A673 (cell line): Measurements from ENCODE around the gene MRPS14. TPM values are rescaled to one million over a fixed set of nuclear protein-coding genes. Genes with fewer than 3 reads are reported as not detected.

Experiments used
- BruUV-seq: library from RNA; stranded (reverse); fragments of 400-500 nt; replicated peaks from 2 replicates; lab custom pipeline; 2021; lab: Mats Ljungman, UMichigan
- CTCF ChIA-PET: fragments of 300-600 bp; sonication (Branson Sonifier 250); formaldehyde crosslinking; loops from one replicate; lab custom pipeline; 2022; ENCODE audit warnings: antibody characterized with exemption; lab: Charles Lee
- POLR2A ChIA-PET: fragments of 300-600 bp; sonication (Branson Sonifier 250); formaldehyde crosslinking; loops from one replicate; lab custom pipeline; 2022; ENCODE audit warnings: antibody characterized with exemption; ENCODE audit not compliant: low non-redundant PET; lab: Charles Lee
- DNase-seq: peaks from one replicate; pipeline ENCODE4 v3.0.0-alpha.2; 2015; ENCODE audit warnings: low spot score
- H3K27ac ChIP-seq: fragments of 200-600 bp; sonication (generic); 2 replicates; pipeline ENCODE4 v1.5.1; 2016; ENCODE audit warnings: mixed run types, low read depth, mild to moderate bottlenecking, mixed read lengths, antibody characterized with exemption, low read length; ENCODE audit not compliant: poor library complexity, severe bottlenecking
- H3K27me3 ChIP-seq: fragments of 200-600 bp; sonication (generic); replicated peaks from 2 replicates; pipeline ENCODE4 v1.6.1; 2017; ENCODE audit warnings: mixed run types, low read depth, mild to moderate bottlenecking, mixed read lengths, antibody characterized with exemption, low read length; ENCODE audit not compliant: insufficient read depth, poor library complexity
- H3K36me3 ChIP-seq: fragments of 200-600 bp; sonication (generic); 2 replicates; pipeline ENCODE4 v1.6.1; 2016; ENCODE audit warnings: mixed run types, mild to moderate bottlenecking, mixed read lengths, antibody characterized with exemption, low read length; ENCODE audit not compliant: insufficient read depth, poor library complexity, severe bottlenecking
- H3K4me1 ChIP-seq: fragments of 200-600 bp; sonication (generic); 2 replicates; pipeline ENCODE4 v1.6.1; 2017; ENCODE audit warnings: mixed run types, mild to moderate bottlenecking, mixed read lengths, antibody characterized with exemption, low read length; ENCODE audit not compliant: insufficient read depth, poor library complexity, severe bottlenecking
- H3K4me3 ChIP-seq: fragments of 200-600 bp; sonication (generic); 2 replicates; pipeline ENCODE4 v1.5.1; 2016; ENCODE audit warnings: low read depth, mixed run types, mild to moderate bottlenecking, mixed read lengths, low read length; ENCODE audit not compliant: poor library complexity, severe bottlenecking
- H3K9me3 ChIP-seq: fragments of 200-600 bp; sonication (generic); 2 replicates; pipeline ENCODE4 v1.6.1; 2016; ENCODE audit warnings: mixed run types, low read depth, mild to moderate bottlenecking, mixed read lengths, antibody characterized with exemption, low read length; ENCODE audit not compliant: poor library complexity, severe bottlenecking
- EZH2 ChIP-seq: fragments of 200-600 bp; sonication (generic); IDR thresholded peaks from 2 replicates; pipeline ENCODE4 v1.6.1; 2017; ENCODE audit warnings: borderline replicate concordance, low read depth, mild to moderate bottlenecking, mixed read lengths, antibody characterized with exemption, low read length; ENCODE audit not compliant: poor library complexity, severe bottlenecking
- intact Hi-C: fragments of 100-400 bp; cut with micrococcal nuclease; formaldehyde crosslinking; loops from one replicate; pipeline ENCODE4 v1.10.0; 2022; ENCODE audit not compliant: unreplicated experiment
- total RNA-seq: library from RNA; stranded (reverse); gene quantifications from 2 replicates; pipeline ENCODE4 v1.2.3, GENCODE V29; 2021
- TF ChIP-seq, protein P1 (sequence below): fragments of 300-800, 200-600 bp; sonication (generic); conservative IDR thresholded peaks from 2 replicates; pipeline ENCODE4 v1.5.1; 2017; ENCODE audit warnings: low read depth, mild to moderate bottlenecking, antibody characterized with exemption, low read length, moderate library complexity, mixed read lengths

The MRPS14 gene
- total RNA-seq, 1 experiment from 2014 or later, result 40.1 TPM

DNA sequence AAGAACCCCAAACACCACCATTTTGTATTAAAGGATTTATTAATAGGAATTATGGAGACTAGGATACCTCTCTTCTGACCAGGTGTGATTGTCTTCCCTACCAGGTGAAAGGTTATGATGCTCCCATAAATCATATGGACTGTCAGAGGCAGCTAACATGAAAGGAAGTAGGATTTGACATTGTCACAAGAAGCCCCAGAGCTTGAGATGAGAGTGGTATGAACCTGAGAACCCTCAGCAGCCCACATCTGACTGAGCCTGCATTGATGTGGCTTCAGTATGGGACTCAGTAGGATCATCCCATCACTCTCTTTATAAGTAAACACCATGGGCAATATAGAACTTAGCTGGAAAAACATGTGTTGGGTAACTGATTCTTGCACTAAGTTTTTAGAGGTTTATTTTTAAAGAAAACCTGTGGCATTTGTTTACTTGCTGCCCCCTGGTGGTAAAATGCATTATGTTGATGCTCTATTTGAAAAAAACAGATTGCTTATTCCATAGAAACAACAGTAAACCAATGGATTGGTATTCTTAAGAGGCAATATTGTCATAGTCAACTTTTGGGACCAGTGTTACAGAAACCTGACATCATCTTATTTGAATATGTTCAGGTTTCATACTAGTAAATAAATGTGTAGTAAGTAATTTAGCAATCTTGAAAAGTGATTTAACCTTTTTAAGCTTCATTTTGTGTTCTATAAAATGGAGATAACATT is 40.1 kb downstream of the MRPS14 start:
- no peaks in the 10 kb centered on the region for H3K9me3 ChIP-seq
- POLR2A ChIA-PET, result no interaction called here
- no peak overlapping the region for H3K27ac ChIP-seq
- peak; percentile 64 for DNase-seq
- H3K4me3 ChIP-seq, result no peak overlapping the region
- TF ChIP-seq, protein P1, sequence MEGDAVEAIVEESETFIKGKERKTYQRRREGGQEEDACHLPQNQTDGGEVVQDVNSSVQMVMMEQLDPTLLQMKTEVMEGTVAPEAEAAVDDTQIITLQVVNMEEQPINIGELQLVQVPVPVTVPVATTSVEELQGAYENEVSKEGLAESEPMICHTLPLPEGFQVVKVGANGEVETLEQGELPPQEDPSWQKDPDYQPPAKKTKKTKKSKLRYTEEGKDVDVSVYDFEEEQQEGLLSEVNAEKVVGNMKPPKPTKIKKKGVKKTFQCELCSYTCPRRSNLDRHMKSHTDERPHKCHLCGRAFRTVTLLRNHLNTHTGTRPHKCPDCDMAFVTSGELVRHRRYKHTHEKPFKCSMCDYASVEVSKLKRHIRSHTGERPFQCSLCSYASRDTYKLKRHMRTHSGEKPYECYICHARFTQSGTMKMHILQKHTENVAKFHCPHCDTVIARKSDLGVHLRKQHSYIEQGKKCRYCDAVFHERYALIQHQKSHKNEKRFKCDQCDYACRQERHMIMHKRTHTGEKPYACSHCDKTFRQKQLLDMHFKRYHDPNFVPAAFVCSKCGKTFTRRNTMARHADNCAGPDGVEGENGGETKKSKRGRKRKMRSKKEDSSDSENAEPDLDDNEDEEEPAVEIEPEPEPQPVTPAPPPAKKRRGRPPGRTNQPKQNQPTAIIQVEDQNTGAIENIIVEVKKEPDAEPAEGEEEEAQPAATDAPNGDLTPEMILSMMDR, result peak; percentile 74
- TF ChIP-seq EZH2, result no peak
- no peaks in the 10 kb centered on the region for H3K4me1 ChIP-seq
- no peaks in the 10 kb centered on the region for H3K36me3 ChIP-seq
- no TSS peak for BruUV-seq
- CTCF ChIA-PET, result interaction anchor here (0.7 kb wide), 1 partner anchor 91 kb away, joined by 4 read pairs; no protein-coding TSS in a partner anchor
- no peaks in the 10 kb centered on the region for H3K27me3 ChIP-seq
- intact Hi-C loops, result loop anchor here (2.0 kb wide), 1 partner anchor 212 kb away; no protein-coding TSS in a partner anchor

DNA sequence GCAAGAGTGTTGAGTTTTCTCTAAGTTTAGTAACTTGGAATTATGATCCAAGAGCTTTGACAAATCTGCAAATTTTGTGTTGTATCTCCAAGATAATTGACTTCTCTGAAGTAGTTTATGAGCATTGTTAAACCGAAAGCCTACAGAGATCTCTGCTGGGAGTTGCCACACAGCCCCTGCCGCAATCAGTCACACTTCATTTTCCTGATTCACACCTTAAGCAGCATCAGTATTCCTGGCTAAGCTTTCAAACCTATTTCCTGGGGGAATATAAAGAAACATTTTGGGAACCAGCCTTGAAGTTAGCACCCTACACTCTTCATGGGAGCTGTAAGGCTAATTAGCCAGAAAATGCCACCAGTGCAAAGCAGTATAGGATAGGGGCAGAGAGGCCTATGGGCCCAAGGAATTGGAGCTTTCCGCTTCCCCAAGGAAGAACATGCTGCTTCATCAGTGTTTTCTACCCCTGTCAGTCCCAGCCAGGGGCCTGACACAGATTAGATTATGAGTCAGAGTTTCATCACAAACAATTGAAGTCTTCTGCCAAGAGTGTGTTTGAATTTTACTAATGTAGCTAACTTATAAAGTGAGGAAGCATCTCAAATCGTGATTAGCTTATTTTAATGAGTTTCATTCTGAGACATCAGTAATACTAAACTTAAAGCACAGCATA is 46.7 kb downstream of the MRPS14 start:
- ChIA-PET CTCF (no interaction called here), POLR2A (no interaction called here)
- no peaks in the 10 kb centered on the region for H3K27me3 ChIP-seq
- intact Hi-C loops, result loop anchor here (5.0 kb wide), 1 partner anchor 94 kb away; no protein-coding TSS in a partner anchor
- TF ChIP-seq, protein P1, result no peak
- TF ChIP-seq EZH2, result no peak
- no peak overlapping the region for H3K27ac ChIP-seq
- peak; percentile 46 for DNase-seq
- no TSS peak for BruUV-seq
- H3K4me1 ChIP-seq, result no peaks in the 10 kb centered on the region
- no peaks in the 10 kb centered on the region for H3K36me3 ChIP-seq
- no peak overlapping the region for H3K4me3 ChIP-seq
- H3K9me3 ChIP-seq, result no peaks in the 10 kb centered on the region

GRCh38 chr1:174975764-174976163 is 47.5 kb downstream of the MRPS14 start:
- Histone ChIP-seq H3K4me3 (no peak overlapping the region), H3K27ac (no peak overlapping the region), H3K9me3 (no peaks in the 10 kb centered on the region), H3K27me3 (no peaks in the 10 kb centered on the region), H3K4me1 (no peaks in the 10 kb centered on the region), H3K36me3 (no peaks in the 10 kb centered on the region)
- intact Hi-C loops, result loop anchor here (5.0 kb wide), 1 partner anchor 93 kb away; no protein-coding TSS in a partner anchor
- no peak for TF ChIP-seq EZH2
- TF ChIP-seq, protein P1, result no peak
- BruUV-seq, result no TSS peak
- POLR2A ChIA-PET, result no interaction called here
- DNase-seq, result no peak
- CTCF ChIA-PET, result no interaction called here
